Vagina (tissue), 2 donors: ENCODE measurements around the gene GSG1L. TPM values are rescaled to one million over a fixed set of nuclear protein-coding genes. Genes with fewer than 3 reads are reported as not detected.

Experiments used
- DNase-seq, 2 donors: peaks; one replicate each; pipeline ENCODE4 v3.0.0-alpha.2; 2017; ENCODE audit errors: extremely low spot score in 2 of 2
- H3K27ac ChIP-seq: fragments of 200-600 bp; sonication (generic); one replicate; pipeline ENCODE4 v1.5.1; 2019
- H3K27me3 ChIP-seq: fragments of 200-600 bp; sonication (generic); one replicate; pipeline ENCODE4 v1.5.1; 2019
- H3K36me3 ChIP-seq, 2 donors: fragments of 200-600 bp; sonication (generic); one replicate each; pipeline ENCODE4 v1.5.1; 2017 to 2019
- H3K4me1 ChIP-seq: fragments of 200-600 bp; sonication (generic); one replicate; pipeline ENCODE4 v1.5.1; 2019
- H3K4me3 ChIP-seq, 2 donors: fragments of 200-600 bp; sonication (generic); 1 replicate in 1 of 2; 2 replicates in 1 of 2; pipeline ENCODE4 v1.5.1; 2016 to 2019
- H3K9me3 ChIP-seq: fragments of 200-600 bp; sonication (generic); one replicate; pipeline ENCODE4 v1.5.1; 2019
- CTCF ChIP-seq, 3 experiments: fragments of 450-650 bp in 2 of 3; fragments of 200-600 bp in 1 of 3; sonication (generic) in 1 of 3; IDR thresholded peaks; one replicate each; pipeline ENCODE4 v1.5.1; 2017 to 2019; ENCODE audit warnings: antibody characterized with exemption in 3 of 3, mild to moderate bottlenecking in 2 of 3, moderate library complexity in 2 of 3
- POLR2A ChIP-seq, 2 donors: fragments of 450-650 bp; IDR thresholded peaks; one replicate each; pipeline ENCODE4 v1.6.1; 2017; ENCODE audit warnings: antibody characterized with exemption in 2 of 2, mild to moderate bottlenecking in 2 of 2, moderate library complexity in 2 of 2
- POLR2AphosphoS5 ChIP-seq, 2 donors: sonication (generic); formaldehyde crosslinking; IDR thresholded peaks; one replicate each; pipeline ENCODE4 v1.9.0; 2017; ENCODE audit warnings: antibody characterized with exemption in 2 of 2, mild to moderate bottlenecking in 2 of 2, low read depth in 1 of 2; ENCODE audit not compliant: insufficient read depth in 1 of 2
- intact Hi-C: fragments of 100-400 bp; cut with DNase I; formaldehyde crosslinking; loops from one replicate; pipeline ENCODE4 v1.15.1; 2023
- total RNA-seq: library from RNA; depleted of rRNA; stranded (reverse); fragments of >200 nt; gene quantifications from one replicate; pipeline ENCODE4 v1.2.3, GENCODE V29; 2016

Gene GSG1L
- total RNA-seq, 1 donor from 2014 or later, result not detected

GRCh38 chr16:28068976-28069375, 5.5 kb upstream of the GSG1L start:
- H3K9me3 ChIP-seq, result no peaks in the 10 kb centered on the region
- TF ChIP-seq CTCF (IDR thresholded peaks at IDR 0.05), result no peak
- TF ChIP-seq POLR2AphosphoS5 (IDR thresholded peaks at IDR 0.05; ENCODE audit: insufficient read depth in 1 of 2, low read depth in 1 of 2), result no peak
- no peak for TF ChIP-seq POLR2A (IDR thresholded peaks at IDR 0.05)
- intact Hi-C loops, result no loop called here

GRCh38 chr16:28067604-28068379, 4.3 kb upstream of the GSG1L start:
- H3K27me3 ChIP-seq, result peaks cover 4% of the 10 kb centered on the region
- no peak overlapping the region for H3K27ac ChIP-seq
- no peaks in the 10 kb centered on the region for H3K36me3 ChIP-seq
- TF ChIP-seq POLR2AphosphoS5 (IDR thresholded peaks at IDR 0.05; ENCODE audit: insufficient read depth in 1 of 2, low read depth in 1 of 2), result no peak
- no peak for TF ChIP-seq CTCF (IDR thresholded peaks at IDR 0.05)
- no peak for TF ChIP-seq POLR2A (IDR thresholded peaks at IDR 0.05)
- no peaks in the 10 kb centered on the region for H3K4me1 ChIP-seq
- intact Hi-C loops, result no loop called here
- no peak for DNase-seq
- H3K9me3 ChIP-seq, result no peaks in the 10 kb centered on the region
- no peak overlapping the region for H3K4me3 ChIP-seq

More at GRCh38 chr16:28068976-28069375, 5.5 kb upstream of the GSG1L start:
- Histone ChIP-seq H3K27me3 (peaks cover 1% of the 10 kb centered on the region), H3K4me1 (no peaks in the 10 kb centered on the region), H3K4me3 (no peak overlapping the region), H3K27ac (no peak overlapping the region), H3K36me3 (no peaks in the 10 kb centered on the region)
- no peak for DNase-seq

GRCh38 chr16:28064706-28065249, 1.3 kb upstream of the GSG1L start:
- Histone ChIP-seq H3K4me3 (no peak overlapping the region), H3K27ac (no peak overlapping the region), H3K36me3 (no peaks in the 10 kb centered on the region), H3K27me3 (peaks cover 4% of the 10 kb centered on the region), H3K4me1 (no peaks in the 10 kb centered on the region), H3K9me3 (no peaks in the 10 kb centered on the region)
- TF ChIP-seq POLR2A (IDR thresholded peaks at IDR 0.05) (no peak), POLR2AphosphoS5 (IDR thresholded peaks at IDR 0.05; ENCODE audit: insufficient read depth in 1 of 2, low read depth in 1 of 2) (no peak), CTCF (IDR thresholded peaks at IDR 0.05) (no peak)
- intact Hi-C loops, result no loop called here
- no peak for DNase-seq

GRCh38 chr16:28064150-28064549, 636 bp upstream of the GSG1L start:
- Histone ChIP-seq H3K27me3 (peaks cover 4% of the 10 kb centered on the region), H3K4me3 (no peak overlapping the region)
- intact Hi-C loops, result no loop called here

More at GRCh38 chr16:28064150-28064549, 636 bp upstream of the GSG1L start:
- no peaks in the 10 kb centered on the region for H3K9me3 ChIP-seq
- DNase-seq, result no peak
- H3K36me3 ChIP-seq, result no peaks in the 10 kb centered on the region
- H3K4me1 ChIP-seq, result no peaks in the 10 kb centered on the region
- H3K27ac ChIP-seq, result no peak overlapping the region
- TF ChIP-seq CTCF (IDR thresholded peaks at IDR 0.05), result no peak
- no peak for TF ChIP-seq POLR2A (IDR thresholded peaks at IDR 0.05)
- TF ChIP-seq POLR2AphosphoS5 (IDR thresholded peaks at IDR 0.05; ENCODE audit: insufficient read depth in 1 of 2, low read depth in 1 of 2), result no peak
